ENCODE results near the gene MOSPD2. TPM values are rescaled to one million over a fixed set of nuclear protein-coding genes. Genes with fewer than 3 reads are reported as not detected.
A peak's percentile ranks its signal among the peaks of the same experiment; 100 is the strongest.

MOSPD2 gene
- total RNA-seq, 1 experiment from 2014 or later = 59.7 TPM

DNA sequence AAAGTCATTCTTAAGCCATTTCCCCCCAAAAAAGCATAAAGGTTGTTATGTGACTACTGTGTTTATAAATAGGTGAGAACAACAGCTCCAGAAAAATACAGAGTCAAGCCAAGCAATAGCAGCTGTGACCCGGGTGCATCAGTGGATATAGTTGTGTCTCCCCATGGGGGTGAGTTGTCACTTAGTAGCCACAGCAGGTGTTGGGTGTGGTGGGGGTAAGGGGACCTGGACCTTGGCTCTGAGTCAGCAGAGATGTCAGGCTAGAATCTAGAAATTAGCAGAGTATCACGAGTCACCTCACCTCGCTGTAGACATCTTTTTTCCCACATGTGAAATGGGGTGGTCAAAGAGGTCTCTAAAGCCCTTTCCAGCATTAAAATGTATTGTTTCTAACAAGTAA lies 42.4 kb downstream of the MOSPD2 start:
- Histone ChIP-seq H2AFZ (ENCODE audit: low read length) (no peak overlapping the region), H3K4me2 (ENCODE audit: low read depth, low read length, poor library complexity, severe bottlenecking) (no peak overlapping the region), H3K9me3 (ENCODE audit: low read length) (no peaks in the 10 kb centered on the region), H3K4me3 (ENCODE audit: low read length) (no peak overlapping the region), H3K9me2 (replicated peaks; ENCODE audit: insufficient read depth, low read length) (no peaks in the 10 kb centered on the region), H3K79me2 (ENCODE audit: low read length) (no peaks in the 10 kb centered on the region), H3K4me1 (ENCODE audit: low read length) (peaks cover 4% of the 10 kb centered on the region; the same call in 1 of the 2 replicates), H4K20me1 (ENCODE audit: insufficient read depth, low read depth, low read length) (no peaks in the 10 kb centered on the region), H3K27ac (ENCODE audit: low read length) (no peak overlapping the region), H3K27me3 (ENCODE audit: low read length) (no peaks in the 10 kb centered on the region), H3K36me3 (ENCODE audit: insufficient read depth, low read length) (peaks cover 16% of the 10 kb centered on the region; the same call in 1 of the 2 replicates), H3K9ac (ENCODE audit: low read length) (no peak overlapping the region)
- DNase-seq = no peak

DNA sequence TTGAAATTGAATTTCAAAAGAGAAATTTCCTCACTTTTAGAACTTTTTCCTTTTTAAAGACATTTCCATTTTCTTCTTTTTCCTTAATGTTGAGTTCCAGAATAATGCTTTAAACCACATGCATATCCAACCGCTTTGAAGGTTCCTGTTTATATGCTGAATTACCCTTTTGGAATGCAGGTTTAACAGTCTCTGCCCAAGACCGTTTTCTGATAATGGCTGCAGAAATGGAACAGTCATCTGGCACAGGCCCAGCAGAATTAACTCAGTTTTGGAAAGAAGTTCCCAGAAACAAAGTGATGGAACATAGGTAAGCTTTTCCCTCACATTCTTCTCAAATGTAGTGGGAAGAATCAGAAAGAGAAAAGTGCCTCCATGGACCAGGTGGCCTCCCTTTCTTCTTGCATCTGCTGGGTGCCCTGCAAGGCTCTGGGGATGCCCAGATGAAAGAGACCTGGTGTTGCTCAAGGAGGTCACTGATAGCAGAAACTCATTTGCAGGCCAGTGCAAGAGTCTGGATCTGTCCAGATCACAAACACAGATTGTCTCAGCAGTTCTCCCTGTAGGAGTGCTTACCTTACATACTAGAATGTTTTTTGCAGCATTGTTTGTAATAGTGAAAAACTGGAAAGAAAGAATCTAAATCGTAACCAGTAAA lies 42.9 kb downstream of the MOSPD2 start:
- H3K9me2 ChIP-seq (replicated peaks; ENCODE audit: insufficient read depth, low read length) = no peaks in the 10 kb centered on the region
- no peak overlapping the region for H3K4me3 ChIP-seq (ENCODE audit: low read length)
- no peak for DNase-seq
- H3K4me2 ChIP-seq (ENCODE audit: low read depth, low read length, poor library complexity, severe bottlenecking) = no peak overlapping the region
- no peaks in the 10 kb centered on the region for H3K9me3 ChIP-seq (ENCODE audit: low read length)
- H3K27me3 ChIP-seq (ENCODE audit: low read length) = no peaks in the 10 kb centered on the region
- no peak overlapping the region for H3K27ac ChIP-seq (ENCODE audit: low read length)
- H3K9ac ChIP-seq (ENCODE audit: low read length) = no peak overlapping the region
- H2AFZ ChIP-seq (ENCODE audit: low read length) = no peak overlapping the region
- H4K20me1 ChIP-seq (ENCODE audit: insufficient read depth, low read depth, low read length) = no peaks in the 10 kb centered on the region
- no peaks in the 10 kb centered on the region for H3K79me2 ChIP-seq (ENCODE audit: low read length)
- peaks cover 20% of the 10 kb centered on the region; the same call in 1 of the 2 replicates for H3K36me3 ChIP-seq (ENCODE audit: insufficient read depth, low read length)
- H3K4me1 ChIP-seq (ENCODE audit: low read length) = peaks cover 4% of the 10 kb centered on the region; the same call in 1 of the 2 replicates

DNA sequence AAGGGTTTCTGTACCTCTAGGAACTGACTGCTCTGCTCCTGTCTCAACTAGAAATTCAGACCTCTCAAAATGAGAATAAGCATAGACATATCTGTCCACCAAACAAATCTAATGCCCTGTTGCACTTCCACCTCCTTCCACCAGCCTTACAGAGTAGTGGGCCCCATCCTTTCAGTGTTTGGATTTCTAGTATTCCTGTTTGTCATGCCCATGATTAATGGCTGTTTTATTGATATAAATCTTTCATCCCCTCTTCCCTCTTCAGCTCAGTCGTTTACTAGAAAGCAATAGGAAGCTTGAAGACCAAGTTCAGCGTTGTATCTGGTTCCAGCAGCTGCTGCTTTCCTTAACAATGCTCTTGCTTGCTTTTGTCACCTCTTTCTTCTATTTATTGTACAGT lies 46.2 kb downstream of the MOSPD2 start:
- H3K4me3 ChIP-seq (ENCODE audit: low read length) = no peak overlapping the region
- H4K20me1 ChIP-seq (ENCODE audit: insufficient read depth, low read depth, low read length) = no peaks in the 10 kb centered on the region
- H3K79me2 ChIP-seq (ENCODE audit: low read length) = no peaks in the 10 kb centered on the region
- H3K9me3 ChIP-seq (ENCODE audit: low read length) = no peaks in the 10 kb centered on the region
- no peaks in the 10 kb centered on the region for H3K27me3 ChIP-seq (ENCODE audit: low read length)
- no peaks in the 10 kb centered on the region for H3K9me2 ChIP-seq (replicated peaks; ENCODE audit: insufficient read depth, low read length)
- no peak overlapping the region for H3K9ac ChIP-seq (ENCODE audit: low read length)
- H3K4me2 ChIP-seq (ENCODE audit: low read depth, low read length, poor library complexity, severe bottlenecking) = no peak overlapping the region
- no peak for DNase-seq
- no peak overlapping the region for H2AFZ ChIP-seq (ENCODE audit: low read length)
- no peak overlapping the region for H3K27ac ChIP-seq (ENCODE audit: low read length)
- peaks cover 10% of the 10 kb centered on the region for H3K4me1 ChIP-seq (ENCODE audit: low read length)
- H3K36me3 ChIP-seq (ENCODE audit: insufficient read depth, low read length) = peaks cover 9% of the 10 kb centered on the region; the same call in 1 of the 2 replicates

DNA sequence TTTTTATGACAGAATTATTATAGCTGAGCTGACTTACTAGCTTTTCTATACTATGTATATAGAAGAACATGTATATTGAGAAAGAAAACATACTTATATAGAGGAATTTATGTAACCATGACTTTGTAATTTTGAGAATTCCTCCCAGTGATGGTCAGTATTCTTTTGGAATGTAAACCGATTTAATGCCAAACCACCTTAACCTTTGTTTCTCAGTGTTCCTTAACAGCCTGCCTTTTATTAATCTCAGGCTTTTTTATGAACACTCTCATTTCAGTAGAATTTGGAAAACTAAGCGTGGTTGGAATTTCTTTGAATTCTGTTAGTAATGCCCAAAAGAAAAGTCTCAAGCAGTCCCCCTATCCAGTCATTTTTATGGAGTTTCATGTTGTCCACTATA lies 47.0 kb downstream of the MOSPD2 start:
- Histone ChIP-seq H3K9me2 (replicated peaks; ENCODE audit: insufficient read depth, low read length) (no peaks in the 10 kb centered on the region), H3K9ac (ENCODE audit: low read length) (no peak overlapping the region), H3K4me1 (ENCODE audit: low read length) (peaks cover 18% of the 10 kb centered on the region), H4K20me1 (ENCODE audit: insufficient read depth, low read depth, low read length) (no peaks in the 10 kb centered on the region), H3K4me2 (ENCODE audit: low read depth, low read length, poor library complexity, severe bottlenecking) (no peak overlapping the region), H2AFZ (ENCODE audit: low read length) (no peak overlapping the region), H3K27me3 (ENCODE audit: low read length) (no peaks in the 10 kb centered on the region), H3K36me3 (ENCODE audit: insufficient read depth, low read length) (peaks cover 7% of the 10 kb centered on the region; the same call in 1 of the 2 replicates), H3K4me3 (ENCODE audit: low read length) (no peak overlapping the region), H3K9me3 (ENCODE audit: low read length) (no peaks in the 10 kb centered on the region), H3K79me2 (ENCODE audit: low read length) (no peaks in the 10 kb centered on the region), H3K27ac (ENCODE audit: low read length) (no peak overlapping the region)
- DNase-seq = no peak

DNA sequence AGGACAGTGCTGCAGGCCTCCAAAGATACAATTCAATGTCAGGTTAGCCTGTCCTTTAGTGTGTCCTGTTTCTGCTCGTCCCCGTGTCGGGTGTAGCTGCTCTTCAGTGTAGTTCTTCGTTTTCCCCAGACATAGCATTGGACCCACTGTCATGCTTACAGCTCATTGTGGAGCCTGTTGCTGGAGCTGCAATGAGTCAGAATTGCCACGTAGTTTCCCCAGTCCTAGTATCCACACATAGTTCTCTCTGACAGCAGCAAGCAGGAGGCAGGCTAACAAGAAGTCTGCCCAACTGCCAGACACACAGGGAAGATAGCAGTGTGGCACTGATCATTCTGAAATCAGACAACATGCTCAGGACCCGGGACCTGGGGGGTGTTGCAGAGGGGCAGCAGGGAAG lies 49.2 kb downstream of the MOSPD2 start:
- Histone ChIP-seq H3K36me3 (ENCODE audit: insufficient read depth, low read length) (peaks cover 7% of the 10 kb centered on the region; the same call in 1 of the 2 replicates), H3K4me2 (ENCODE audit: low read depth, low read length, poor library complexity, severe bottlenecking) (no peak overlapping the region), H3K4me3 (ENCODE audit: low read length) (no peak overlapping the region), H3K9me3 (ENCODE audit: low read length) (no peaks in the 10 kb centered on the region), H3K27me3 (ENCODE audit: low read length) (no peaks in the 10 kb centered on the region), H3K4me1 (ENCODE audit: low read length) (peaks cover 25% of the 10 kb centered on the region), H4K20me1 (ENCODE audit: insufficient read depth, low read depth, low read length) (no peaks in the 10 kb centered on the region), H3K27ac (ENCODE audit: low read length) (no peak overlapping the region), H3K79me2 (ENCODE audit: low read length) (no peaks in the 10 kb centered on the region), H3K9ac (ENCODE audit: low read length) (no peak overlapping the region), H2AFZ (ENCODE audit: low read length) (no peak overlapping the region), H3K9me2 (replicated peaks; ENCODE audit: insufficient read depth, low read length) (no peaks in the 10 kb centered on the region)
- DNase-seq = no peak

DNA sequence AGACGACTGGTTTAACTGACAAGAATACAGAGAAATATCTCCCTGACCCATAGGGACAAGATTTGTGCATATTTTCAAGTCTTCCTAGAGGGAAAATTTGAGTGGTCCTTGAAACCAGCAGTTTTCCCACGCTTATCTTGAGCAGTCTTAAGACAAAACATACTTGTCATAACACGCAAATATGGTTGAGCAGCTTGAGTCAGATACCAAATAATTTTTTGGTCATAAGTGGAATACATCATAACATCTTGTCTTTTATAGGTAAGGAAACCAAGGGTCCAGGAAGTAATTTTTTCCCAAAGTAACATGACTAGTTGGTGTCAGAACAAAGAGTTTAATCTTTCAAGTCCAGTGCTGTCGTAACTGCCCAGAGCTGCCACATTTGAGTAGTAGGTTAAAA lies 50.5 kb downstream of the MOSPD2 start:
- no peaks in the 10 kb centered on the region for H3K9me3 ChIP-seq (ENCODE audit: low read length)
- H3K4me3 ChIP-seq (ENCODE audit: low read length) = no peak overlapping the region
- peak overlapping the region; percentile 72 for H3K27ac ChIP-seq (ENCODE audit: low read length)
- H3K9me2 ChIP-seq (replicated peaks; ENCODE audit: insufficient read depth, low read length) = no peaks in the 10 kb centered on the region
- H3K36me3 ChIP-seq (ENCODE audit: insufficient read depth, low read length) = peaks cover 7% of the 10 kb centered on the region; the same call in 1 of the 2 replicates
- H4K20me1 ChIP-seq (ENCODE audit: insufficient read depth, low read depth, low read length) = no peaks in the 10 kb centered on the region
- H3K4me1 ChIP-seq (ENCODE audit: low read length) = peaks cover 25% of the 10 kb centered on the region
- no peak for DNase-seq
- H2AFZ ChIP-seq (ENCODE audit: low read length) = no peak overlapping the region
- no peaks in the 10 kb centered on the region for H3K27me3 ChIP-seq (ENCODE audit: low read length)
- H3K4me2 ChIP-seq (ENCODE audit: low read depth, low read length, poor library complexity, severe bottlenecking) = no peak overlapping the region
- no peak overlapping the region for H3K9ac ChIP-seq (ENCODE audit: low read length)
- no peaks in the 10 kb centered on the region for H3K79me2 ChIP-seq (ENCODE audit: low read length)

DNA sequence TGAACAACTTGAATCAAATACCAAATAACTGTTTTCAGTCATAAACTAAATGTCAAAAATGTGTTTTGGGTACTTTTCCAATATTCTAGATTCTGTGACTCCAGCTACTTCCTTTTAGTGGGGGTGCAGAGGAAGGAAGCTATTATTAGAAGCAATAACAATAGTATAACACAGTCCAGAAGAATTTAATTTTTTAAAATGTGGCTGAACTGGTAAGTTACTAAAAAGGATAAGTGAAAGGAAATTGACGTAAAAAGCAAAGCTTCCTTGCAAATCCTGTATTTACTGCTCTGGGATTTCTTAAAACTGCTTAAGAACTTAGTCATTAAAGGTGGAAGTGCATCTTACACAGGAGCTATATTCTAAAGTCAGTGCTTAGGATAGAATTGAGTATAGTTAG lies 53.2 kb downstream of the MOSPD2 start:
- Histone ChIP-seq H3K36me3 (ENCODE audit: insufficient read depth, low read length) (0 out of 2 replicates have a peak, but pooled peaks cover under 1% of the 10 kb centered on the region), H3K9me3 (ENCODE audit: low read length) (no peaks in the 10 kb centered on the region), H3K4me3 (ENCODE audit: low read length) (no peak overlapping the region), H3K9me2 (replicated peaks; ENCODE audit: insufficient read depth, low read length) (no peaks in the 10 kb centered on the region), H3K4me1 (ENCODE audit: low read length) (peaks cover 25% of the 10 kb centered on the region), H3K9ac (ENCODE audit: low read length) (no peak overlapping the region), H3K27me3 (ENCODE audit: low read length) (no peaks in the 10 kb centered on the region), H4K20me1 (ENCODE audit: insufficient read depth, low read depth, low read length) (no peaks in the 10 kb centered on the region), H3K27ac (ENCODE audit: low read length) (no peak overlapping the region), H3K4me2 (ENCODE audit: low read depth, low read length, poor library complexity, severe bottlenecking) (no peak overlapping the region), H3K79me2 (ENCODE audit: low read length) (no peaks in the 10 kb centered on the region), H2AFZ (ENCODE audit: low read length) (no peak overlapping the region)
- no peak for DNase-seq

DNA sequence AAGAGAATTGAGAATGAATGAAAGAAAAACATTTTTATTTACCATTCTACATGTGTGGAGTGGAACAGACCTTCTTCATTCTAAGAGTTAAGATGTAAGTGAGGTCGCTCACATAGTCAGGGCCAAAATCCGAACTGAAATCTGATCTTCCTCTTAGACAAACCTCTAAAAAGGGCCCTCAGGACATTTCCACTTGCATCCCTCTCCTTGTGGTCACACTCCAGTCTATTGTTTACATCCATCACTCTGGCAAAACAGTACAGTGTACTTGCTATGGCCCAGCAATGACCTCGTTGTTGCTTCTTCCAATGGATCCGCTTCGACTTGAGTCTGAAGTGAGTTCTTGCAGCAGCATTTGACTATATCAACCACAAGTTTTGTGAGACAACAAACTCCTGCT lies 54.2 kb downstream of the MOSPD2 start:
- Histone ChIP-seq H3K4me2 (ENCODE audit: low read depth, low read length, poor library complexity, severe bottlenecking) (no peak overlapping the region), H3K4me3 (ENCODE audit: low read length) (no peak overlapping the region), H3K9ac (ENCODE audit: low read length) (no peak overlapping the region), H4K20me1 (ENCODE audit: insufficient read depth, low read depth, low read length) (no peaks in the 10 kb centered on the region), H3K27ac (ENCODE audit: low read length) (no peak overlapping the region), H2AFZ (ENCODE audit: low read length) (no peak overlapping the region), H3K9me3 (ENCODE audit: low read length) (no peaks in the 10 kb centered on the region), H3K27me3 (ENCODE audit: low read length) (no peaks in the 10 kb centered on the region), H3K4me1 (ENCODE audit: low read length) (peaks cover 25% of the 10 kb centered on the region), H3K79me2 (ENCODE audit: low read length) (no peaks in the 10 kb centered on the region), H3K36me3 (ENCODE audit: insufficient read depth, low read length) (no peaks in the 10 kb centered on the region), H3K9me2 (replicated peaks; ENCODE audit: insufficient read depth, low read length) (no peaks in the 10 kb centered on the region)
- DNase-seq = no peak
